ENCODE measurements around the gene NETO2. TPM values are rescaled to one million over a fixed set of nuclear protein-coding genes. Genes with fewer than 3 reads are reported as not detected.

NETO2 gene
- total RNA-seq, 1 experiment from 2014 or later: 38.2 TPM

DNA sequence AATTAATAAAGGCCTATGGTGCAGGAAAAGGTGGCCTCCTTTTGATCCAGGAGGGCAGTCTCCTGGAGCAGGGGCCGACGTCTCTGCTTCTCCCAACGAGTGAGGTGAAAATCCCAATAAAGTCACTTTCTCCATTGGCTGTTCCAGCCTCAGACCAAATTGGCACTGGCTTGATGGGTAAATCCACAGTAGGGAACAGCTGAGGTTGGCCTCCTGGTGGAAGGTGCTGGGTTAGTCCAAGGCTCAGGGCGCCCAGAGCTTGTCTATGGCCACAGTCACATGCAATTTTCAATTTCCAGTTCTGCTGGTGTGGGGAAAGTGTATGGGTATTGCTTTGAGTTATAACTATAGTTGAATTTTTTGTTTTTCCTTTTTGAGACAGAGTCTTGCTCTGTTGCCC, 79.0 kb downstream of the NETO2 start:
- no peaks in the 10 kb centered on the region for H3K9me3 ChIP-seq (ENCODE audit: control insufficient read depth, insufficient read depth, low read depth, low read length)
- no peaks in the 10 kb centered on the region for H3K36me3 ChIP-seq (ENCODE audit: control insufficient read depth, insufficient read depth, low read length)
- POLR2A ChIA-PET: interaction anchor here (0.6 kb wide), 1 partner anchor 78 kb away, joined by 3 read pairs; no protein-coding TSS in a partner anchor
- no peaks in the 10 kb centered on the region for H3K27me3 ChIP-seq (ENCODE audit: control insufficient read depth, insufficient read depth, low read length)
- CTCF ChIA-PET: no interaction called here
- H3K27ac ChIP-seq (ENCODE audit: low read length): no peak overlapping the region
- ATAC-seq (no peak), DNase-seq (ENCODE audit: low read depth, low spot score) (no peak)
- in situ Hi-C loops (cut with HindIII; ENCODE audit: low pct_unique_long_range_greater_than_20kb, low sequenced_read_pairs): no loop called here
- no TSS peak for BruUV-seq (replicated peaks)
- intact Hi-C loops (cut with micrococcal nuclease; ENCODE audit: unreplicated experiment): no loop called here
- no peaks in the 10 kb centered on the region for H3K4me1 ChIP-seq (ENCODE audit: control insufficient read depth, insufficient read depth, low read length)
- no peak overlapping the region for H3K4me3 ChIP-seq (ENCODE audit: low read depth in 2 of 2, low read length in 2 of 2)
- TF ChIP-seq, protein P1, sequence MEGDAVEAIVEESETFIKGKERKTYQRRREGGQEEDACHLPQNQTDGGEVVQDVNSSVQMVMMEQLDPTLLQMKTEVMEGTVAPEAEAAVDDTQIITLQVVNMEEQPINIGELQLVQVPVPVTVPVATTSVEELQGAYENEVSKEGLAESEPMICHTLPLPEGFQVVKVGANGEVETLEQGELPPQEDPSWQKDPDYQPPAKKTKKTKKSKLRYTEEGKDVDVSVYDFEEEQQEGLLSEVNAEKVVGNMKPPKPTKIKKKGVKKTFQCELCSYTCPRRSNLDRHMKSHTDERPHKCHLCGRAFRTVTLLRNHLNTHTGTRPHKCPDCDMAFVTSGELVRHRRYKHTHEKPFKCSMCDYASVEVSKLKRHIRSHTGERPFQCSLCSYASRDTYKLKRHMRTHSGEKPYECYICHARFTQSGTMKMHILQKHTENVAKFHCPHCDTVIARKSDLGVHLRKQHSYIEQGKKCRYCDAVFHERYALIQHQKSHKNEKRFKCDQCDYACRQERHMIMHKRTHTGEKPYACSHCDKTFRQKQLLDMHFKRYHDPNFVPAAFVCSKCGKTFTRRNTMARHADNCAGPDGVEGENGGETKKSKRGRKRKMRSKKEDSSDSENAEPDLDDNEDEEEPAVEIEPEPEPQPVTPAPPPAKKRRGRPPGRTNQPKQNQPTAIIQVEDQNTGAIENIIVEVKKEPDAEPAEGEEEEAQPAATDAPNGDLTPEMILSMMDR (IDR thresholded peaks at IDR 0.05): no peak
- TF ChIP-seq POLR2AphosphoS5 (IDR thresholded peaks at IDR 0.05; ENCODE audit: low read depth, low read length): no peak

DNA sequence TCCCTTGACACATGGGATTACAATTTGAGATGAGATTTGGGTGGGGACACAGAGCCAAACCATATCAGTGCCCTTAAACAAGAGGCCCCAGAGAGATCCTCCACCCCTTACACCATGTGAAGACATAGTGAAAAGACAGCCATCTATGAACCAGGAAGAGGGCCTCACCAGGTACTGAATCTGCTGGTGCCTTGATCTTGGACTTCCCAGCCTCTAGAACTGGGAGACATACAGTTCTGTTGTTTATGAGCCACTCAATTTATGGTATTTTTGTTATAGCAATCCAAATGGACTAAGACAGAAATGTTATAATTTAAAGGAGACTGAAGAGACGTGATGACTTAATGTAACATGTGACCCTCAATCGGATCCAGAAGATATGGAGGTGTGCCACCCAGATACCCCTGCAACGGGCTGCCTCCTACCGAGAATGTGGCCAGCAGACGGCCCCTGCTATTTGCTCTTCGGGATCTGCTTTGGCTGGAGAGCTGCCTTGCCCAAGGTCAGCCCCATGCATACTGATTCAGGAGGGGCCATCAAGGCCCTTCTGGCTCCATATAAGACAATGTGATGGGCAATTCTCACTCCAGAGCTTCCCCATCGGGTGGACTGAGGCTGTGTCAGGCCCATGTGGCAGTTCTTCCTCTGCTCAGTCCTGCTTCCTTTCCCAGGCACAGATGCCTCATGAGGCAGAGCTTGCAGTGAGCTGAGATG, 80.6 kb downstream of the NETO2 start:
- no peak overlapping the region for H3K27ac ChIP-seq (ENCODE audit: low read length)
- no peak for TF ChIP-seq TCF7L2 (IDR thresholded peaks at IDR 0.05; ENCODE audit: low read depth, low read length)
- no peak for TF ChIP-seq POLR2AphosphoS5 (IDR thresholded peaks at IDR 0.05; ENCODE audit: low read depth, low read length)
- TF ChIP-seq, protein P1 (IDR thresholded peaks at IDR 0.05): no peak
- TF ChIP-seq SIN3A (IDR thresholded peaks at IDR 0.05; ENCODE audit: borderline replicate concordance, insufficient read depth, low read depth, low read length): no peak
- TF ChIP-seq, protein P2, sequence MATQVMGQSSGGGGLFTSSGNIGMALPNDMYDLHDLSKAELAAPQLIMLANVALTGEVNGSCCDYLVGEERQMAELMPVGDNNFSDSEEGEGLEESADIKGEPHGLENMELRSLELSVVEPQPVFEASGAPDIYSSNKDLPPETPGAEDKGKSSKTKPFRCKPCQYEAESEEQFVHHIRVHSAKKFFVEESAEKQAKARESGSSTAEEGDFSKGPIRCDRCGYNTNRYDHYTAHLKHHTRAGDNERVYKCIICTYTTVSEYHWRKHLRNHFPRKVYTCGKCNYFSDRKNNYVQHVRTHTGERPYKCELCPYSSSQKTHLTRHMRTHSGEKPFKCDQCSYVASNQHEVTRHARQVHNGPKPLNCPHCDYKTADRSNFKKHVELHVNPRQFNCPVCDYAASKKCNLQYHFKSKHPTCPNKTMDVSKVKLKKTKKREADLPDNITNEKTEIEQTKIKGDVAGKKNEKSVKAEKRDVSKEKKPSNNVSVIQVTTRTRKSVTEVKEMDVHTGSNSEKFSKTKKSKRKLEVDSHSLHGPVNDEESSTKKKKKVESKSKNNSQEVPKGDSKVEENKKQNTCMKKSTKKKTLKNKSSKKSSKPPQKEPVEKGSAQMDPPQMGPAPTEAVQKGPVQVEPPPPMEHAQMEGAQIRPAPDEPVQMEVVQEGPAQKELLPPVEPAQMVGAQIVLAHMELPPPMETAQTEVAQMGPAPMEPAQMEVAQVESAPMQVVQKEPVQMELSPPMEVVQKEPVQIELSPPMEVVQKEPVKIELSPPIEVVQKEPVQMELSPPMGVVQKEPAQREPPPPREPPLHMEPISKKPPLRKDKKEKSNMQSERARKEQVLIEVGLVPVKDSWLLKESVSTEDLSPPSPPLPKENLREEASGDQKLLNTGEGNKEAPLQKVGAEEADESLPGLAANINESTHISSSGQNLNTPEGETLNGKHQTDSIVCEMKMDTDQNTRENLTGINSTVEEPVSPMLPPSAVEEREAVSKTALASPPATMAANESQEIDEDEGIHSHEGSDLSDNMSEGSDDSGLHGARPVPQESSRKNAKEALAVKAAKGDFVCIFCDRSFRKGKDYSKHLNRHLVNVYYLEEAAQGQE (IDR thresholded peaks at IDR 0.05; ENCODE audit: insufficient read depth in 1 of 2, low read depth in 2 of 2, low read length in 1 of 2): no peak
- no peaks in the 10 kb centered on the region for H3K36me3 ChIP-seq (ENCODE audit: control insufficient read depth, insufficient read depth, low read length)
- POLR2A ChIA-PET: interaction anchor here (0.7 kb wide), 1 partner anchor 382 kb away, joined by 3 read pairs; no protein-coding TSS in a partner anchor
- no peaks in the 10 kb centered on the region for H3K9me3 ChIP-seq (ENCODE audit: control insufficient read depth, insufficient read depth, low read depth, low read length)
- H3K4me1 ChIP-seq (ENCODE audit: control insufficient read depth, insufficient read depth, low read length): no peaks in the 10 kb centered on the region
- intact Hi-C loops (cut with micrococcal nuclease; ENCODE audit: unreplicated experiment): no loop called here
- in situ Hi-C loops (cut with HindIII; ENCODE audit: low pct_unique_long_range_greater_than_20kb, low sequenced_read_pairs): no loop called here
- DNase-seq (ENCODE audit: low read depth, low spot score) (no peak), ATAC-seq (no peak)
- no TSS peak for BruUV-seq (replicated peaks)
- no peak overlapping the region for H3K4me3 ChIP-seq (ENCODE audit: low read depth in 2 of 2, low read length in 2 of 2)
- no peaks in the 10 kb centered on the region for H3K27me3 ChIP-seq (ENCODE audit: control insufficient read depth, insufficient read depth, low read length)
- CTCF ChIA-PET: no interaction called here
